HCT116 (cell line): ENCODE results near the gene C3orf22. TPM values are rescaled to one million over a fixed set of nuclear protein-coding genes. Genes with fewer than 3 reads are reported as not detected.

Source experiments
- ATAC-seq: fragments of 200-7000 bp; cut with Tn5 transposase; 2 replicates; pipeline ENCODE4 v1.9.1; 2020; ENCODE audit warnings: mild to moderate bottlenecking, moderate library complexity
- BruUV-seq: library from RNA; stranded (reverse); fragments of 400-500 nt; replicated peaks from 2 replicates; lab custom pipeline; 2021; lab: Mats Ljungman, UMichigan
- CTCF ChIA-PET: fragments of 300-600 bp; sonication (Branson Sonifier 250); formaldehyde crosslinking; loops from one replicate; lab custom pipeline; 2021; ENCODE audit warnings: antibody characterized with exemption; lab: Charles Lee
- POLR2A ChIA-PET: fragments of 300-600, 350-600 bp; sonication (Branson Sonifier 250); formaldehyde crosslinking; loops from one replicate; lab custom pipeline; 2021; ENCODE audit warnings: antibody characterized with exemption; lab: Charles Lee
- RAD21 ChIA-PET, 2 experiments: fragments of 300-600 bp; sonication (Branson Sonifier 250); formaldehyde crosslinking; loops; one replicate each; lab custom pipeline; 2023; ENCODE audit warnings: low total read pairs in 2 of 2; ENCODE audit not compliant: uncharacterized antibody in 2 of 2, unreplicated experiment in 2 of 2, low non-redundant PET in 1 of 2; lab: Charles Lee
- DNase-seq: peaks from one replicate; pipeline ENCODE4 v3.0.0-alpha.2; 2010; ENCODE audit warnings: low read depth, low spot score
- H2AFZ ChIP-seq: fragments of 200-600 bp; shearing (Covaris generic), sonication (generic); 2 replicates; pipeline ENCODE4 v1.6.1; 2017; ENCODE audit warnings: low read depth, mixed run types, mixed read lengths, antibody characterized with exemption, low read length; ENCODE audit not compliant: poor library complexity, severe bottlenecking
- H3K27ac ChIP-seq: 2 replicates; pipeline ENCODE4 v1.5.1; 2012; ENCODE audit warnings: low read depth, low read length
- H3K27me3 ChIP-seq: fragments of 200-600 bp; sonication (generic); 2 replicates; pipeline ENCODE4 v1.6.1; 2016; ENCODE audit warnings: mixed run types, low read length, mixed read lengths; ENCODE audit not compliant: insufficient read depth
- H3K36me3 ChIP-seq, 2 experiments: fragments of 200-500 bp in 1 of 2; fragments of 200-600 bp in 1 of 2; sonication (Bioruptor generic) in 1 of 2; sonication (generic) in 1 of 2; 2 replicates each; pipeline versions ENCODE4 v1.5.1 to v1.6.1; 2014 to 2016; ENCODE audit warnings: low read length in 2 of 2, inconsistent platforms in 1 of 2, mixed read lengths in 1 of 2, mixed run types in 1 of 2; ENCODE audit not compliant: insufficient read depth in 2 of 2, control insufficient read depth in 1 of 2
- H3K4me1 ChIP-seq, 2 experiments: fragments of 200-600 bp in 1 of 2; sonication (generic) in 1 of 2; 2 replicates each; pipeline versions ENCODE4 v1.5.1 to v1.6.1; 2012 to 2017; ENCODE audit warnings: low read length in 2 of 2, inconsistent platforms in 1 of 2, mild to moderate bottlenecking in 1 of 2, mixed read lengths in 1 of 2, mixed run types in 1 of 2, moderate library complexity in 1 of 2; ENCODE audit not compliant: insufficient read depth in 2 of 2, control insufficient read depth in 1 of 2
- H3K4me2 ChIP-seq: fragments of 200-600 bp; sonication (generic); 2 replicates; pipeline ENCODE4 v1.6.1; 2017; ENCODE audit warnings: mixed run types, low read length, mixed read lengths
- H3K4me3 ChIP-seq, 2 experiments: fragments of 200-600 bp in 1 of 2; sonication (generic) in 1 of 2; replicated peaks in 1 of 2; 2 replicates each; pipeline ENCODE4 v1.5.1; 2011 to 2016; ENCODE audit warnings: low read length in 2 of 2, control low read depth in 1 of 2, low read depth in 1 of 2, mild to moderate bottlenecking in 1 of 2, mixed read lengths in 1 of 2, mixed run types in 1 of 2
- H3K79me2 ChIP-seq: fragments of 200-600 bp; sonication (generic); 2 replicates; pipeline ENCODE4 v1.6.1; 2017; ENCODE audit warnings: mild to moderate bottlenecking, mixed run types, low read length, moderate library complexity, mixed read lengths; ENCODE audit not compliant: insufficient read depth
- H3K9ac ChIP-seq: fragments of 200-600 bp; sonication (generic); 2 replicates; pipeline ENCODE4 v1.6.1; 2016; ENCODE audit warnings: low read length, mixed read lengths
- H3K9me2 ChIP-seq: fragments of 200-600 bp; sonication (generic), shearing (Covaris generic); 2 replicates; pipeline ENCODE4 v1.6.1; 2017; ENCODE audit warnings: mixed run types, mild to moderate bottlenecking, moderate library complexity; ENCODE audit not compliant: insufficient read depth
- H3K9me3 ChIP-seq, 2 experiments: fragments of 200-500 bp in 1 of 2; fragments of 200-600 bp in 1 of 2; sonication (Bioruptor generic) in 1 of 2; sonication (generic) in 1 of 2; 2 replicates each; pipeline ENCODE4 v1.6.1; 2014 to 2017; ENCODE audit warnings: low read length in 2 of 2, mixed read lengths in 2 of 2, inconsistent platforms in 1 of 2, low read depth in 1 of 2, mild to moderate bottlenecking in 1 of 2, mixed run types in 1 of 2, moderate library complexity in 1 of 2; ENCODE audit not compliant: control insufficient read depth in 1 of 2, insufficient read depth in 1 of 2
- H4K20me1 ChIP-seq: fragments of 200-600 bp; sonication (generic), shearing (Covaris generic); 2 replicates; pipeline ENCODE4 v1.6.1; 2017; ENCODE audit warnings: mixed run types, mild to moderate bottlenecking, moderate library complexity; ENCODE audit not compliant: insufficient read depth
- POLR2A ChIP-seq: IDR thresholded peaks from 2 replicates; pipeline ENCODE4 v1.7.0; 2011; ENCODE audit warnings: borderline replicate concordance; ENCODE audit not compliant: insufficient read depth, insufficient read length; ENCODE audit errors: extremely low read depth
- POLR2AphosphoS5 ChIP-seq: IDR thresholded peaks from 2 replicates; pipeline ENCODE4 v1.6.1; 2011; ENCODE audit warnings: mild to moderate bottlenecking, low read depth, low read length, moderate library complexity
- SP1 ChIP-seq: IDR thresholded peaks from 2 replicates; pipeline ENCODE4 v1.6.1; 2012; ENCODE audit warnings: low read depth
- intact Hi-C: fragments of 100-400 bp; cut with micrococcal nuclease; formaldehyde crosslinking; loops from 2 replicates; pipeline ENCODE4 v1.10.0; 2022
- total RNA-seq: library from RNA; stranded (reverse); gene quantifications from one replicate; pipeline ENCODE4 v1.2.1, GENCODE V29; 2021; ENCODE audit not compliant: unreplicated experiment
- TF ChIP-seq, protein P1 (sequence below): IDR thresholded peaks from 2 replicates; pipeline ENCODE4 v1.6.1; 2012; ENCODE audit warnings: low read depth

C3orf22 gene
- total RNA-seq, 1 experiment from 2014 or later = not detected

DNA sequence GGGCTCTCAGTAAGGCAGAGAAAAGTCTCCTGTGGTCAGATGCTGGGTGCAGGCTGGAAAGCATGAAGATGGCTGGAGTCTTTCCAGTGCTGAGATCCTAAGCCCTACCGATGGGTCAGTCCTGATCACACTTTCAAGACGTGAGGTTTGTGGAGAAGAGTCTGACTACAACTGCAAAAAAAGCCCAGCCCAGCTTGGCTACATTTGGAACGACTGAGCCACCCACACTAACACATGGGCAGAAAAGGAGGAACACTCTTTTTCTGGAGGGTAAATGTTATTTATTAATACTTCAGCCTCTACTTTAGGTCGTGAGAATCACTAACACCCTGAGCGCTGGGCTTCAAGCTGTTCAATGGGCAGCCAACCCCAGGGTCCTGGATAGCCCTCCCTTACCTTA is 22.0 kb upstream of the C3orf22 start:
- POLR2A ChIA-PET = no interaction called here
- Histone ChIP-seq H3K9me2 (no peaks in the 10 kb centered on the region), H3K79me2 (no peaks in the 10 kb centered on the region), H2AFZ (no peak overlapping the region), H3K27me3 (no peaks in the 10 kb centered on the region), H3K9ac (no peak overlapping the region), H3K27ac (no peak overlapping the region), H3K36me3 (no peaks in the 10 kb centered on the region), H3K4me2 (no peak overlapping the region), H4K20me1 (no peaks in the 10 kb centered on the region), H3K9me3 (no peaks in the 10 kb centered on the region), H3K4me1 (no peaks in the 10 kb centered on the region), H3K4me3 (no peak overlapping the region)
- RAD21 ChIA-PET = no interaction called here
- no TSS peak for BruUV-seq
- ATAC-seq (no peak), DNase-seq (no peak)
- CTCF ChIA-PET = no interaction called here
- no peak for TF ChIP-seq POLR2AphosphoS5
- TF ChIP-seq, protein P1, sequence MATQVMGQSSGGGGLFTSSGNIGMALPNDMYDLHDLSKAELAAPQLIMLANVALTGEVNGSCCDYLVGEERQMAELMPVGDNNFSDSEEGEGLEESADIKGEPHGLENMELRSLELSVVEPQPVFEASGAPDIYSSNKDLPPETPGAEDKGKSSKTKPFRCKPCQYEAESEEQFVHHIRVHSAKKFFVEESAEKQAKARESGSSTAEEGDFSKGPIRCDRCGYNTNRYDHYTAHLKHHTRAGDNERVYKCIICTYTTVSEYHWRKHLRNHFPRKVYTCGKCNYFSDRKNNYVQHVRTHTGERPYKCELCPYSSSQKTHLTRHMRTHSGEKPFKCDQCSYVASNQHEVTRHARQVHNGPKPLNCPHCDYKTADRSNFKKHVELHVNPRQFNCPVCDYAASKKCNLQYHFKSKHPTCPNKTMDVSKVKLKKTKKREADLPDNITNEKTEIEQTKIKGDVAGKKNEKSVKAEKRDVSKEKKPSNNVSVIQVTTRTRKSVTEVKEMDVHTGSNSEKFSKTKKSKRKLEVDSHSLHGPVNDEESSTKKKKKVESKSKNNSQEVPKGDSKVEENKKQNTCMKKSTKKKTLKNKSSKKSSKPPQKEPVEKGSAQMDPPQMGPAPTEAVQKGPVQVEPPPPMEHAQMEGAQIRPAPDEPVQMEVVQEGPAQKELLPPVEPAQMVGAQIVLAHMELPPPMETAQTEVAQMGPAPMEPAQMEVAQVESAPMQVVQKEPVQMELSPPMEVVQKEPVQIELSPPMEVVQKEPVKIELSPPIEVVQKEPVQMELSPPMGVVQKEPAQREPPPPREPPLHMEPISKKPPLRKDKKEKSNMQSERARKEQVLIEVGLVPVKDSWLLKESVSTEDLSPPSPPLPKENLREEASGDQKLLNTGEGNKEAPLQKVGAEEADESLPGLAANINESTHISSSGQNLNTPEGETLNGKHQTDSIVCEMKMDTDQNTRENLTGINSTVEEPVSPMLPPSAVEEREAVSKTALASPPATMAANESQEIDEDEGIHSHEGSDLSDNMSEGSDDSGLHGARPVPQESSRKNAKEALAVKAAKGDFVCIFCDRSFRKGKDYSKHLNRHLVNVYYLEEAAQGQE = no peak
- intact Hi-C loops = no loop called here

DNA sequence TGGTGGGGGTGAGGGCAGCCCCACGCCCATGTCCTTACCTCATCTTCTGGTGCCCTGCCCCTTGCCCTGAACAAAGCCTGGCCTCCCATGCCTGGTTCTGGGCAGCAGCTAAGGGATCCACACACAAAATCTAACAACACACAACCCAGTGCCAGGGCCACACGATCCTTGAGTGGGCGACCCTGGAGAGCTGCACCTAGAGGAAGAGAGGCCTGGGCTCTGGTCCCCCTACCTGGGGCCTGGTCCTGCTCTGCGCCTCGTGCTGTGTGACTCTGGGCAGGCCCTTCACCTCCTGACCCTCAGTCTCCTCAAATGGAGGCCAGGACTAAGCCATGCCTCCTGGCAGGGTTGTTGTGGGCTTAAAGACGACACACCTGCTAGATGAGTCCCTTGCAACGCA is 20.0 kb upstream of the C3orf22 start:
- Histone ChIP-seq H3K9ac (no peak overlapping the region), H4K20me1 (no peaks in the 10 kb centered on the region), H3K79me2 (no peaks in the 10 kb centered on the region), H2AFZ (no peak overlapping the region), H3K27me3 (no peaks in the 10 kb centered on the region), H3K4me3 (no peak overlapping the region), H3K36me3 (no peaks in the 10 kb centered on the region), H3K4me2 (no peak overlapping the region), H3K9me3 (no peaks in the 10 kb centered on the region), H3K4me1 (no peaks in the 10 kb centered on the region), H3K27ac (no peak overlapping the region), H3K9me2 (no peaks in the 10 kb centered on the region)
- intact Hi-C loops = no loop called here
- BruUV-seq = no TSS peak
- ChIA-PET RAD21 (no interaction called here), POLR2A (no interaction called here), CTCF (no interaction called here)
- ATAC-seq (no peak), DNase-seq (no peak)
- no peak for TF ChIP-seq SP1
- no peak for TF ChIP-seq POLR2A
